ENCODE measurements around the gene NUDT14. TPM values are rescaled to one million over a fixed set of nuclear protein-coding genes. Genes with fewer than 3 reads are reported as not detected.
A peak's percentile ranks its signal among the peaks of the same experiment; 100 is the strongest.

NUDT14 gene
- total RNA-seq, 2 donors from 2014 or later = 17.9 to 18.3 TPM

- Mint-ChIP-seq H3K27me3 (peaks cover 18% of the 10 kb centered on the region), H3K27ac (no peak overlapping the region), H3K9me3 (peaks cover 8% of the 10 kb centered on the region), H3K4me1 (peaks cover 5% of the 10 kb centered on the region), H3K4me3 (peak overlapping the region; percentile 20), H3K36me3 (ENCODE audit: low read depth) (no peaks in the 10 kb centered on the region)
- ATAC-seq (replicated peaks) = no peak
Measured at GRCh38 chr14:105123981-105124765, 56.9 kb downstream of the NUDT14 start.

GRCh38 chr14:105123064-105123665 lies 57.9 kb downstream of the NUDT14 start:
- Mint-ChIP-seq H3K4me3 (no peak overlapping the region), H3K9me3 (peaks cover 8% of the 10 kb centered on the region), H3K27me3 (peaks cover 27% of the 10 kb centered on the region), H3K27ac (no peak overlapping the region), H3K4me1 (peaks cover 5% of the 10 kb centered on the region), H3K36me3 (ENCODE audit: low read depth) (no peaks in the 10 kb centered on the region)
- no peak for ATAC-seq (replicated peaks)

Other genes with a start within 250 kb of the NUDT14 start
- under 1 TPM; 0.05 to 0.06 TPM for gene AHNAK2, start 202.9 kb downstream of the NUDT14 start, total RNA-seq
- under 1 TPM; 0.54 to 0.85 TPM for gene CLBA1, start 195.5 kb downstream of the NUDT14 start, total RNA-seq
- 10 to 100 TPM; 49.2 to 58.6 TPM for gene CDCA4, start 160.2 kb downstream of the NUDT14 start, total RNA-seq
- 10 to 100 TPM; 46.5 to 49.5 TPM for gene GPR132, start 115.9 kb downstream of the NUDT14 start, total RNA-seq
- gene JAG2, start 12.5 kb downstream of the NUDT14 start, total RNA-seq = 1 to 10 TPM; 2.5 TPM
- 10 to 100 TPM; 19.5 to 41.3 TPM for gene BTBD6, start 67.2 kb upstream of the NUDT14 start, total RNA-seq
- 10 to 100 TPM; 28.6 to 35.1 TPM for gene BRF1, start 119.7 kb upstream of the NUDT14 start, total RNA-seq
- 10 to 100 TPM; 26.4 to 30.0 TPM for gene PACS2, start 133.4 kb upstream of the NUDT14 start, total RNA-seq
- 1 to 10 TPM in 1 of 2 donors, under 1 TPM in 1; 0.95 to 3.7 TPM for gene TEX22, start 217.2 kb upstream of the NUDT14 start, total RNA-seq
- gene MTA1, start 238.5 kb upstream of the NUDT14 start, total RNA-seq = 100 to 1,000 TPM in 1 of 2 donors, 10 to 100 TPM in 1; 99.4 to 144 TPM

Data from activated T-helper 17 cell treated with anti-CD3 and anti-CD28 coated beads, Interleukin-2, amount 50 U/mL, for 72 hours (primary cell).